ENCODE results near the gene WNK1. TPM values are rescaled to one million over a fixed set of nuclear protein-coding genes. Genes with fewer than 3 reads are reported as not detected.
"Not testable (repeated sequence)": the region's sequence is repeated elsewhere in the genome, so short reads cannot be mapped to it uniquely, and the experiment has no call there.

WNK1 gene
- total RNA-seq, 1 donor from 2014 or later = 333 TPM

DNA sequence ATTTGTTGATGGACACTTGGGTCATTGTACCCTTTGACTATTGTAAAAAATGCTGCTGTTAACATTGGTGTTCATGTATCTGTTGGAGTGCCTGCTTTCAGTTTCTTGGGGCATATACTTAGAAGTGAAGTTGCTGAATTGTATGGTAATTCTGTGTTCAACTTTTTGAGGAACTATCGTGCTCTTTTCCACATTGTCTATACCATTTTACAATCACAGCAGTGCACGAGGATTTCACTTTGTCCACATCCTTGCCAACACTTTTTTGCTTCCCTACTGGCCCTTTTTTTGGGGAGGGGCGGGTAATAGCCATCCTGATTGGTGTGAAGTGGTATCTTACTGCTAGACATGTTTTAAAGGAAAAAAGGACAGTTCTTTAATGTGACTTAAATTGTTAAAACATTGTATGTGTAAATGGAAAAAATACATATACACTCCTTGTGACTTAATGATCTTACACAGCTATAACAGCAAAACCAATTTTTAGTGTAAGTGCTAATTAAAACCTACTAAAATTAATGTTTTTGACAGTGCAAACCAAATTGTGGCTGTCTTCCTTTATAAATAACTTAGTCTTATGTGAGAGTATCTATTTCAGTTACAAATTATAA, 52.7 kb downstream of the WNK1 start:
- no peak for ATAC-seq
- intact Hi-C loops (cut with micrococcal nuclease) = no loop called here
- DNase-seq = no peak

DNA sequence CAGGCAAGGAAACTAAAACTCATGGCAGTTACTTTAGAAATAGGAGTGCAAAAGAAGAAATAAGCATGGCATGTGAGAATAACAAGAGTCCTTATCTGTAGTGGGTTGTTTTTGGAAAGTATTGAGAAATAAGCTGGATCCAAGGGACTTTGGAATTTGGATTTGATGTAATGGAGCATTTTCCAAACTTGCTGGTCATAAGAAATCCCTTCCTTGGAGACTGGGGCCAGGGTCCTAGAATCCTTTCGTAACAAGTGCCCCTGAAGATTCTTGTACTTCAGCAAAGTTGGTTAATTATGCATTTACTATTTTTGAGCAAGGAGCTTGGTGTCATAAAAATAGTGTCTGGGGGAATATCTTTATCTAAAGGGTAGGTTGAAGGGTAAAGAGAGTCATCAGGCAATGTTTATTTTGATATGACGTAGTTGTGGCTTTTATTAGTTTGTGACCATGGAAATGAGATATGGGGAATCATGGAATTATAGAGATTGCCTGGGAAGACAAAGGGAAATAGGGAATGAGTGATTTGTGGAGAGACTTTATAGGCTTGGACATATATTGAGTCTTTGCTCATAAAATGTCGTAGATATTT, 53.9 kb downstream of the WNK1 start:
- no peak for DNase-seq
- peak; percentile 61 for ATAC-seq
- intact Hi-C loops (cut with micrococcal nuclease) = no loop called here

DNA sequence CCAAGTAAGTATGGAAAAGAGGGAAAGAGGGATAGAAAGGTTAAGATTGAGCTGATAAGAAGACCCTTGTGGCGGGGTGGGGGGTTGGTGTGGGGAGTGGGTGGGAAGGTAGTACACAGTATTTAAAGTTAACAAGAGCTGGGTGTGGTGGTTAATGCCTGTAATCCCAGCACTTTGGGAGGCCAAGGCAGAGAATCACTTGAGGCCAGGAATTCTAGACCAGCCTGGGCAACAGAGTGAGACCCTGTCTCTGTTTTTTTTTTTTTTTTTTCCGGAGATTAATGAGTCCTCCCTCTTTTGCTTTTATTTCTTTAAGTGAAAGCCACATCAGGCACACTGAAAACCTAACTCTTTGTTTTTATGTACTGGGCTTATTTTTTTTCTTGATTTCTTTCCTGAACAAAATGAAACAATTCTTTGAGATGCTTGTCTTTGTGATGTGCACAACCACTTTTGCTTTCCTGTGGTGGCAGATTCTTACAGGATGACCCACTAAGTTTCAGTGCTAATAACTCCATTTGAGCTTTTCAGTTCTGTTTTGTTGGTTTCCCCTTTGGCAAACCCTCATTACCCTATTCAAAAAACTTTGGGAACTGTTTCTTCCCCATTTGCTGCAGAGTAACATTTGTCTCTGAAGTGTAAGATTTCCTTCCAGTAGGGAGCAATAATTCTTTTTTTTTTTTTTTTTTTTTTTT, 54.8 kb downstream of the WNK1 start:
- intact Hi-C loops (cut with micrococcal nuclease) = no loop called here
- ATAC-seq (no peak), DNase-seq (no peak)

DNA sequence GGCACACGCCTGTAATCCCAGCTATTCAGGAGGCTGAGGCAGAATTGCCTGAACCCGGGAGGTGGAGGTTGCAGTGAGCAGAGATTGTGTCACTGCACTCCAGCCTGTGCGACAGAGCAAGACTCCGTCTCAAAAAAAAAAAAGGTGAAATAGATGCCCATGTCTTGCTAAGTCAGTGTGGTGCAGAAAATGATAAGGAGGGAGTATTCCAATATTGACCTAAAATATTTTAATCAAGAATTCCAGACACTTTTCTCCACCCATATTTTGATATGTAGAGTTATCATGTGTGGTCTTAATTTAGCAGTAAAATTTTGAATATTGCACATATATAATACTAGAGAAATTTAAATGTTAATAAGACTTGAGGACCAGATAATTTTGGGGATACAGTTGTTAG, 57.7 kb downstream of the WNK1 start:
- intact Hi-C loops (cut with micrococcal nuclease) = loop anchor here (5.0 to 10.0 kb wide), 2 partner anchors 55 to 238 kb away; partner anchors contain the start of gene WNK1
- ATAC-seq = no peak
- DNase-seq = no peak

GRCh38 chr12:810671-811415, 58.5 kb downstream of the WNK1 start:
- ATAC-seq (no peak), DNase-seq (no peak)
- intact Hi-C loops (cut with micrococcal nuclease) = loop anchor here (5.0 to 10.0 kb wide), 2 partner anchors 56 to 239 kb away; partner anchors contain the start of gene WNK1

DNA sequence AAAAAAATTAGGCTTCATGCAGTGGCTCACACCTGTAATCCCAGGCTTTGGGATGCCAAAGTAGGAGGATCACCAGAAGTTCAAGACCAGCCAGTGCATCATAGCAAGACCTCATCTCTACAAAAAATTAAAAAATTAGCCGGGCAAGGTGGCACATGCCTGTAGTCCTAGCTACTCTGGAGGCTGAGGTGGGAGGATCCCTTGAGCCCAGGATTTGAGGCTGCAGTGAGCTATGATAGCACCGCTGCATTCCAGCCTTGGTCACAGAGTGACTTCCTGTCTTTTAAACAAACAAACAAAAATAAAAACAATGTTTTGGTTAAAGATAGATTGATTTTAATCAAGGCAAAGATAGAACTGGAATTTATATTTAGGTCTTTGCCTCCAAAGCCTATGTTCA, 60.6 kb downstream of the WNK1 start:
- ATAC-seq (no peak), DNase-seq (no peak)
- intact Hi-C loops (cut with micrococcal nuclease) = loop anchor here (5.0 to 10.0 kb wide), 2 partner anchors 58 to 241 kb away; partner anchors contain the start of gene WNK1

- DNase-seq, ATAC-seq: not testable (repeated sequence)
- intact Hi-C loops (cut with micrococcal nuclease) = loop anchor here (10.0 kb wide), 1 partner anchor 63 kb away; the partner anchor contains the start of gene WNK1
Observed at GRCh38 chr12:817456-817855, 65.1 kb downstream of the WNK1 start.

- DNase-seq (no peak), ATAC-seq (no peak)
- intact Hi-C loops (cut with micrococcal nuclease) = loop anchor here (10.0 kb wide), 1 partner anchor 63 kb away; the partner anchor contains the start of gene WNK1
Observed at GRCh38 chr12:817941-818600, 65.7 kb downstream of the WNK1 start.

DNA sequence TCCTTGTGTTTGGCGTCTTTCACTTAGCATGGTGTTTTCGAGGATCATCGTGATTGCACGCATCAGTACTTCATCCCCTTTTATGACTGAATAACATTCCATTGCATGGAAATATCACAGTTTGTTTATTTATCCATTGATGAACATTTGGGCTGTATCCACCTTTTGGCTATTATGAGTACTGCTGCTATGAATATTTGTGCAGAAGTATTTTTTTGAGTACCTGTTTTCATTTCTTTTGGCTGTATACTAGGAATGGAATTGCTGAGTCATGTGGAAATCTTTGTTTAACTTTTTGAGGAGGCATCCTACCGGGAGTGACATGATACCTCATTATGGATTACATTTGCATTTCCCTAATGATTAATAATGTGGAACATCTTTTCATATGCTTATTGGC, 66.4 kb downstream of the WNK1 start:
- DNase-seq = no peak
- intact Hi-C loops (cut with micrococcal nuclease) = loop anchor here (10.0 kb wide), 1 partner anchor 64 kb away; the partner anchor contains the start of gene WNK1
- no peak for ATAC-seq

GRCh38 chr12:820336-820735, 68.0 kb downstream of the WNK1 start:
- ATAC-seq (no peak), DNase-seq (no peak)
- intact Hi-C loops (cut with micrococcal nuclease) = no loop called here

- intact Hi-C loops (cut with micrococcal nuclease) = no loop called here
- DNase-seq = no peak
- peak; percentile 41 for ATAC-seq
Observed at GRCh38 chr12:823028-823698, 70.8 kb downstream of the WNK1 start.

- ATAC-seq (no peak), DNase-seq (no peak)
- intact Hi-C loops (cut with micrococcal nuclease) = no loop called here
Observed at GRCh38 chr12:826331-826730, 74.0 kb downstream of the WNK1 start.

GRCh38 chr12:828726-829395, 76.5 kb downstream of the WNK1 start:
- intact Hi-C loops (cut with micrococcal nuclease) = no loop called here
- no peak for ATAC-seq

DNA sequence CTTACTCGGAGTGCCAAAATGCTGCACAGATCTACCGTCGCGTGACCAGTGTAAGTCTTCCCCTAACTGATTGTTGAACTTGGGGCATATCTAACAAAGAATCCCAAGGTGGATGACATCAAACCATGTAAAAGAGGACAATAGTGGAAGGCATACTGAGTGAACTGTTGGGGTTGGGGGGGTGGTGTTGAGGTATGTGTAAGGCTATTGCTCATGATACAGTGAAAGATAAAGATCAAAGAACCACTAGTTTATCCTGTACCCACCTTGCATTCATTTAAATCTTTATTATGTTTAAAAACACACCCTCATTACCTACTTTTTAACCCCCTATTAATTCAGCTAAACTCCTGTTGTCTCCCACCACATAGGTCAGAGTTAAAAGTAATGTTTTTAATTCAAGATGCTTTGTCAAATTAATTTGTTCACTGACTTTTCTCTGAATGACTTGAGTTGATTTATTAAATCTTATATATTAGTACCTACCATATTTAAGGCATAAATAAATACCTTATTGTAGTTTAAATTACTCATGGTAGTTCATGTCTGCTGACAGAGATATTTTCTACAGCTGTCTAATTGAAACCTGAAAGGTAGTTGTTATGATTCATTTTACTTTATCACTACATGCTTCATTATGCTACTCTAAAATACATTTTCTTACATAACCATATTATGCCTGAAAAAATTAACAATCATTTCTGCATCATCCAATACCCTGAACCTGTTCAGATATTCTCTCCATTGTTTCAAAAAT, 77.9 kb downstream of the WNK1 start:
- DNase-seq (no peak), ATAC-seq (no peak)
- intact Hi-C loops (cut with micrococcal nuclease) = no loop called here

More at GRCh38 chr12:828726-829395, 76.5 kb downstream of the WNK1 start:
- DNase-seq = no peak

DNA sequence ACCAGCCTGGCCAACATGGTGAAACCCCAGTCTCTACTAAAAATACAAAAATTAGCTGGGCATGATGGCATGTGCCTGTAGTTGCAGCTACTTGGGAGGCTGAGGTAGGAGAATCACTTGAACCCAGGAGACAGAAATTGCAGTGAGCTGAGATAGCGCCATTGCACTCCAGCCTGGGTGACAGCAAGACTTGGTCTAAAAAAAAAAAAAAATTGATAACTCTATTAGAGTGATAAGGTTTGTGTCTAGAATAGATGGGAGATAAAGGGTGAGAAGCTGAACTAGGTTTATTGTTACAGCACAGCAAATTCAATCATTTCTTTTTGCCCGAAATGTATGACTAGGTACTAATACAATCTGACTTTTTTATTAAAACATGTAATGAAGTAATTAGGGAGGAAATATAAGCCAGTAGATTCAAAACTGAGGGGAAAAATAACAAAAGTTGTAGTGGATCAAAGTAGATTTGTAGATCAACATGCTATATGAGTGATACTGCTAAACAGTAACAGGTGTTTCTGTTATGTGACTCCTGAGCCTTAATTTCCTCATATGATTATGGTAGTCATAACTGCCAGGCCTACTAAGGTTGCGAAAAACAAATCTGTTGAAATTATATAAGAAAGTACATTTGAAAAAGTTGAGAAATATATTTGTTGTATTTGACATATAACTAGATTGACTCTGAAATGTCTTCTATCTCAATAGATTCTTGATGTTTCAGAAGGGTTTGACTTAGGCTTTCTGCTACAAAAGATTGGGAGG, 83.6 kb downstream of the WNK1 start:
- DNase-seq (no peak), ATAC-seq (no peak)
- intact Hi-C loops (cut with micrococcal nuclease) = no loop called here

DNA sequence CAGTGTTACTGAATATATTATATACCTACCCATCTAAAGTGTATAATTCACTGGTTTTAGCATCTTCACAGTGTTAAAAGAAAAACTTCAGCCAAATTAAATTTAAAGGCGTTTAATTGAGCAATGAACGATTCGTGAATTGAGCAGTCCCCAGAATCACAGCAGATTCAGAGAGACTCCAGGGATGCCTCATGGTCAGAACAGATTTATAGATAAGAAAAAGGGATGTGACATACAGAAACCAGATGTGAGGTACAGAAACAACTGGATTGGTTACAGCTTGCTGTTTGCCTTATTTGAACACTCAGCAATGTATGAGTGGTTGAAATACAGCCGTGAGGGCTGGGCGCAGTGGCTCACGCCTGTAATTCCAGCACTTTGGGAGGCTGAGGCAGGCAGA, 84.6 kb downstream of the WNK1 start:
- no peak for DNase-seq
- no peak for ATAC-seq
- intact Hi-C loops (cut with micrococcal nuclease) = no loop called here

DNA sequence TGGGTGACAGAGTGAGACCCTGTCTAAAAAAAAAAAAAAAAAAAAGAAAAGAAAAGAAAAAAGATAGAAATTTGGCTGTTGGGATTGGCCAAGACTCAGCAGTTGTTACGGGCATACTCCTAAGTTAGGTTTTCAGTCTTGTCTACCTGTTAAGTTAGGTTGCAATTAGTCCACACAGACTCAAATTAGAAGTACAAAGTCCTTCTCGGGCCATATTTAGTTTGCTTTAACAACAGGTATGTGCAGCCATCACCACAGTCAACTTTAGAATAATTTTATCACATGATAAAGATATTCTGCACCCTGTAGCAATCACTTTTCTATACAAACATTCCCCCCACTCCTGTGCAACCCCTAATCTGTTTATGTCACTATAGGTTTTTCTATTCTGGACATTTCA, 85.2 kb downstream of the WNK1 start:
- no peak for DNase-seq
- no peak for ATAC-seq
- intact Hi-C loops (cut with micrococcal nuclease) = no loop called here

Measured in left ventricle myocardium superior (tissue), 1 donor.